Calu3 (cell line): ENCODE data around the gene SUMO2. TPM values are rescaled to one million over a fixed set of nuclear protein-coding genes. Genes with fewer than 3 reads are reported as not detected.
"Not testable (repeated sequence)": the region's sequence is repeated elsewhere in the genome, so short reads cannot be mapped to it uniquely, and the experiment has no call there.

Experiments
- BruUV-seq: library from RNA; stranded (reverse); fragments of 400-500 nt; replicated peaks from 2 replicates; lab custom pipeline; 2021; lab: Mats Ljungman, UMichigan
- CTCF ChIA-PET: fragments of 300-600 bp; sonication (Branson Sonifier 250); formaldehyde crosslinking; loops from one replicate; lab custom pipeline; 2022; ENCODE audit warnings: antibody characterized with exemption; lab: Charles Lee
- DNase-seq: peaks from one replicate; pipeline ENCODE4 v3.0.0; 2022
- H3K27ac Mint-ChIP-seq: one replicate; pipeline ENCODE4 v1.8.0; 2022; ENCODE audit warnings: mixed read lengths; ENCODE audit not compliant: unreplicated experiment
- H3K27me3 Mint-ChIP-seq: one replicate; pipeline ENCODE4 v1.8.0; 2022; ENCODE audit warnings: mixed read lengths; ENCODE audit not compliant: unreplicated experiment
- H3K36me3 Mint-ChIP-seq: one replicate; pipeline ENCODE4 v1.8.0; 2022; ENCODE audit warnings: mild to moderate bottlenecking, moderate library complexity, mixed read lengths; ENCODE audit not compliant: insufficient read depth, unreplicated experiment
- H3K4me1 Mint-ChIP-seq: one replicate; pipeline ENCODE4 v1.8.0; 2022; ENCODE audit warnings: mild to moderate bottlenecking, low read depth, mixed read lengths; ENCODE audit not compliant: unreplicated experiment
- H3K4me3 Mint-ChIP-seq: one replicate; pipeline ENCODE4 v1.8.0; 2022; ENCODE audit warnings: mild to moderate bottlenecking, low read depth, moderate library complexity, mixed read lengths; ENCODE audit not compliant: unreplicated experiment
- H3K9me3 Mint-ChIP-seq: one replicate; pipeline ENCODE4 v1.8.0; 2022; ENCODE audit warnings: low read depth, mixed read lengths; ENCODE audit not compliant: unreplicated experiment
- CTCF ChIP-seq: fragments of 200-600 bp; IDR thresholded peaks from one replicate; pipeline ENCODE4 v1.8.0; 2022; ENCODE audit warnings: antibody characterized with exemption; ENCODE audit not compliant: unreplicated experiment
- intact Hi-C: fragments of 100-400 bp; cut with micrococcal nuclease; formaldehyde crosslinking; loops from one replicate; pipeline ENCODE4 v1.10.0; 2022; ENCODE audit not compliant: unreplicated experiment
- total RNA-seq: library from RNA; stranded (reverse); gene quantifications from 2 replicates; pipeline ENCODE4 v1.2.3, GENCODE V29; 2022

Gene SUMO2
- total RNA-seq, 1 experiment from 2014 or later: 429 TPM

- no peak overlapping the region for H3K4me3 Mint-ChIP-seq
- no peak for TF ChIP-seq CTCF
- H3K36me3 Mint-ChIP-seq: peaks cover 91% of the 10 kb centered on the region
- H3K9me3 Mint-ChIP-seq: no peaks in the 10 kb centered on the region
- peaks cover 10% of the 10 kb centered on the region for H3K4me1 Mint-ChIP-seq
- H3K27ac Mint-ChIP-seq: no peak overlapping the region
- DNase-seq: no peak
- CTCF ChIA-PET: interaction anchor here (0.7 kb wide), 1 partner anchor 53 kb away, joined by 7 read pairs; no protein-coding TSS in a partner anchor
- intact Hi-C loops: no loop called here
- no peaks in the 10 kb centered on the region for H3K27me3 Mint-ChIP-seq
- TSS peak; percentile 29 for BruUV-seq
Measured at GRCh38 chr17:75133001-75133400, 49.8 kb downstream of the SUMO2 start.

- CTCF ChIA-PET: interaction anchor here (0.7 to 2.4 kb wide), 3 partner anchors 17 to 68 kb away, joined by 4 to 21 read pairs (median 7); no protein-coding TSS in a partner anchor
- BruUV-seq, intact Hi-C loops, DNase-seq, H3K27me3 Mint-ChIP-seq, H3K9me3 Mint-ChIP-seq: not testable (repeated sequence)
- H3K27ac Mint-ChIP-seq: peak overlapping the region; percentile 71
- peaks cover 84% of the 10 kb centered on the region for H3K36me3 Mint-ChIP-seq
- peaks cover 10% of the 10 kb centered on the region for H3K4me1 Mint-ChIP-seq
- peak overlapping the region; percentile 82 for H3K4me3 Mint-ChIP-seq
Measured at GRCh38 chr17:75132018-75133000, 50.5 kb downstream of the SUMO2 start.

- peak within 1 kb of the TSS; percentile 82 for H3K4me3 Mint-ChIP-seq
Measured at GRCh38 chr17:75131278-75132017, 51.3 kb downstream of the SUMO2 start, which contains the start of gene NT5C. TSS of gene NT5C (minus strand) at chr17:75131742. CDS start at chr17:75131707, 35 bp downstream.

GRCh38 chr17:75130632-75131277 lies 52.0 kb downstream of the SUMO2 start:
- H3K9me3 Mint-ChIP-seq: no peaks in the 10 kb centered on the region
- peaks cover 10% of the 10 kb centered on the region for H3K4me1 Mint-ChIP-seq
- intact Hi-C loops: no loop called here
- H3K36me3 Mint-ChIP-seq: peaks cover 74% of the 10 kb centered on the region
- peak overlapping the region; percentile 82 for H3K4me3 Mint-ChIP-seq
- BruUV-seq: TSS peak; percentile 46
- peak; percentile 61 for DNase-seq
- CTCF ChIA-PET: interaction anchor here (0.9 to 2.4 kb wide), 5 partner anchors 16 to 71 kb away, joined by 3 to 21 read pairs (median 4); no protein-coding TSS in a partner anchor
- peak; percentile 52 for TF ChIP-seq CTCF
- H3K27ac Mint-ChIP-seq: peak overlapping the region; percentile 72
- no peaks in the 10 kb centered on the region for H3K27me3 Mint-ChIP-seq

More at GRCh38 chr17:75131278-75132017, 51.3 kb downstream of the SUMO2 start, which contains the start of gene NT5C:
- intact Hi-C loops: no loop called here
- Mint-ChIP-seq H3K9me3 (no peaks in the 10 kb centered on the region), H3K27me3 (no peaks in the 10 kb centered on the region), H3K4me1 (peaks cover 10% of the 10 kb centered on the region), H3K36me3 (peaks cover 81% of the 10 kb centered on the region), H3K27ac (peak within 1 kb of the TSS; percentile 72)
- peak; percentile 80 for TF ChIP-seq CTCF
- BruUV-seq: no TSS peak
- CTCF ChIA-PET: interaction anchor here (0.9 to 2.4 kb wide), 6 partner anchors 17 to 72 kb away, joined by 3 to 21 read pairs (median 4); no protein-coding TSS in a partner anchor
- peak; percentile 85 for DNase-seq
